AML-193 (cell line): ENCODE results near the gene CRTAC1.
"Not testable (repeated sequence)": the region's sequence is repeated elsewhere in the genome, so short reads cannot be mapped to it uniquely, and the experiment has no call there.

Source experiments
- DNase-seq, 2 experiments: peaks; one replicate each; lab custom pipeline; 2025; lab: John Stamatoyannopoulos, UW

The CRTAC1 gene

DNA sequence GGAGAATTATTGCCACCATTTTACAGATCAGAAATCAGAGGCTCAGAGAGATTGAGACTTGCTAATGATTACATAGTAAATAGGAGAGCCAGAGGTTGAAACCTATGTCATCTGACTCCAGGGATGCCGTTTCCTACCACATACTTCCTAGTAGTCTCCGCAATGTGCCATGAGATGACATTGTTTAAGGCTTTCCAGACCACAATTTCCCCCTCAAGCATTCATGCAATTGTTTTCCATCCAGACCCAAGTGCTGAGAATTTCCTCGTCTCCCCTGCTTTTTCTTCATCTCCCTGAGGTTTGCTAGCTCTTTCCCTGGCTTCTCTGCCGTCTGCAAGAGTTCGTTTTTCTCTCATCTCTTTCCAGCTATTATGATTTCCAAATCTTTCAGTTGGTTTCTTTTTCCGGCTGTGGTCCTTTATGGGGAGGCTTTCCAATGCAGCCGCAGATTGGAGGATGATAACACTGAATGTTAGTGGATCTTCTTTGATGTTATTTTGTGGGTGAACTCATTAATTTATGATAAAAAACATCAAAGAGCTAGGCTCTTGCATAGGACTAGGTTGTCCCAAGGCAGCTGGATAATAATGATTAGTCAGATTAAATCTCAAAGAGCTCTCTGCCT, 187.7 kb downstream of the CRTAC1 start:
- DNase-seq, result peak; percentile 22 to 26

DNA sequence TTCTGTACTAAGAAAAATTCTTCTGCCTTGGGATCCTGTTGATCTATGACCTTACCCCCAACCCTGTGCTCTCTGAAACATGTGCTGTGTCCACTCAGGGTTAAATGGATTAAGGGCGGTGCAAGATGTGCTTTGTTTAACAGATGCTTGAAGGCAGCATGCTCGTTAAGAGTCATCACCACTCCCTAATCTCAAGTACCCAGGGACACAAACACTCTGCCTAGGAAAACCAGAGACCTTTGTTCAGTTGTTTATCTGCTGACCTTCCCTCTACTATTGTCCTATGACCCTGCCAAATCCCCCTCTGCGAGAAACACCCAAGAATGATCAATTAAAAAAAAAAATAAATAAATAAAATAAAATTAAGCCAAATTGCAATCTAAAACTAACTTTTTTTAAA, 188.3 kb downstream of the CRTAC1 start:
- DNase-seq, result not testable (repeated sequence)

- not testable (repeated sequence) for DNase-seq
These were observed 189.3 kb downstream of the CRTAC1 start for GRCh38 chr10:97841166-97841565.

- DNase-seq, result no peak
These were observed 192.3 kb downstream of the CRTAC1 start for GRCh38 chr10:97838091-97838490.

GRCh38 chr10:97836446-97836845, 194.0 kb downstream of the CRTAC1 start:
- DNase-seq, result no peak

DNA sequence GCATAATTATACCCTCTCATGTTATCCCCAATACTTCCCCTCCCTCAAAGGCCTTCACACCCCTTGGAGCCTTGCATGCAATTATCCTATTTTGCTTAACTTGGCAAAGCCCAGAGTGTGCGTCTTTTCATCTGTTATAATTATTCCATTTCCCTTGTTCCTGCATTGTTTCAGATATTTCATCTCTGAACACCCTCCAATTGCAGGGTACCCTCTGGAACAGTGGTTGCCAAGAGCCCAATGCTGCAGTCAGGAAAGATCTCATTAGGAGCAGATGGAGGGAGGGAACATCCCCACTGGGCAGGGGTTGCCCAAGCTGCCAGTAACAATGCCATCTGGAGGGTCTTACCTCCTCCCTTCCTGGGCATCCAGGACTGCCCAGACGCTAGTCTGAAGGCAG, 199.2 kb downstream of the CRTAC1 start:
- no peak for DNase-seq

DNA sequence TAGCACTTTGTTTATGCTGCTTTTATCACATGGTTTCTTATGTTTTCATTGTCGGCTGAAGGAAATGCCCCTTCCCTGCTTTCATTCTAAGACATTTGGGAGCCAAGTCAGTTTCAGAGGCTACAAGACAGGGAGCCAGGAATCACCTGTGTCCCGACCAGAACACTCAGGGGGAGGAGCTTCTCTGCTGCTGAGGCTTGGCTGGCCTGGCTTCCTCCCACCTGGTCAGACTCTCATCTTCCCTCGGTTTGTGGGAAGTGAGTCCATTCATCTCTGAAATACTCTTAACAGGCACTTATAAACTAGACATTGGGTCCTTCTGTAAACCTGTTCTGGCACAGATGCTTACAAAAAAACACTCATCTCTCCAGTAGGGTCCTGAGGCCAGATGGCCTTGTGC, 200.4 kb downstream of the CRTAC1 start:
- DNase-seq, result no peak

GRCh38 chr10:97828721-97829120, 201.7 kb downstream of the CRTAC1 start:
- DNase-seq, result no peak

DNA sequence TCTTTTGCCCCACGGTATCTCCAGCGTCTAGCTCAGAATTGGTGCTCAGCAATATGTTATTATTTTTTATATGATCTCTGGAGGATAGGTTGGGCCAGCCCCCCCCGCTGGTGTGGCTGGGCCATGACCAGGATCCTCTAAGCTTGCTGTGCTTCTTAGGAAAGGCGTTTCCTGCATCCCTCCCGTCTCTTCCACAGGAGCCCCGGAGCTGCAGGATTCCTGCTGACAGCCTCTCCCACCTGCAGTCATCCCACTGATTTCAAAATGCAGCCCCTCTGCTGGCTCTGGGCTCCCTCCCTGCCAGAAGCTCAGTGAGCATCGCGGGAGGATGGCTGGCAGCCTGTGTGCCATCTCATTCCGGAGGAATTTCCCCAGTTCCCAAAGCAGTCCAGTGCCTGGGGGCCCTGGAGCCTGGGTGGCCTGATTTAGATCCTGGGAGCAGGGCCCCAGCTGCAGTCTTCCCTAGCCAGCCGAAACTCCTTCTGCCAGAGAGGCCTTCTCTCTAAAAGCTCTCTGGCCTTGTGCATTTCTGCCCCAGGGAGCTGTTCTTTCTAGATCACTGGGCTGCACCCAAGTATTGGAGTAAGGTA, 202.6 kb downstream of the CRTAC1 start:
- DNase-seq, result no peak

DNA sequence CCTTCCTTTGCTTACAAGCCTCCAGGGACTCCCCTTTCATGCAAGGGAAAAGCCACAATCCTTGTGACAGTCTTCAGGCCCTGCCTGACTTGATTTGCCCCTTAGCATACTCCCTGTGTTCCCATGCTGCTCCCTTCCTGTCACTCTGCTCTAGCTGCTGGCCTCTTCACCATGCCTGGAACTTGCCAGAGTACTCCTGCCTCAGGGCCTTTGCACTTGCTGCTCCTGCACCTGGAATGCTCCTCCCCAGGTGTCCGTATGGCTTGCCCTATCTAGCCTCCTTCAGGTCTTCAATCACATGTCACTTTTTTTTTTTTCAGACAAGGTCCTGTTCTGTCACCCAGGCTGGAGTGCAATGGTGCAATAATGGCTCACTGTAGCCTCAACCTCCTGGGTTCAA, 203.5 kb downstream of the CRTAC1 start:
- no peak for DNase-seq

DNA sequence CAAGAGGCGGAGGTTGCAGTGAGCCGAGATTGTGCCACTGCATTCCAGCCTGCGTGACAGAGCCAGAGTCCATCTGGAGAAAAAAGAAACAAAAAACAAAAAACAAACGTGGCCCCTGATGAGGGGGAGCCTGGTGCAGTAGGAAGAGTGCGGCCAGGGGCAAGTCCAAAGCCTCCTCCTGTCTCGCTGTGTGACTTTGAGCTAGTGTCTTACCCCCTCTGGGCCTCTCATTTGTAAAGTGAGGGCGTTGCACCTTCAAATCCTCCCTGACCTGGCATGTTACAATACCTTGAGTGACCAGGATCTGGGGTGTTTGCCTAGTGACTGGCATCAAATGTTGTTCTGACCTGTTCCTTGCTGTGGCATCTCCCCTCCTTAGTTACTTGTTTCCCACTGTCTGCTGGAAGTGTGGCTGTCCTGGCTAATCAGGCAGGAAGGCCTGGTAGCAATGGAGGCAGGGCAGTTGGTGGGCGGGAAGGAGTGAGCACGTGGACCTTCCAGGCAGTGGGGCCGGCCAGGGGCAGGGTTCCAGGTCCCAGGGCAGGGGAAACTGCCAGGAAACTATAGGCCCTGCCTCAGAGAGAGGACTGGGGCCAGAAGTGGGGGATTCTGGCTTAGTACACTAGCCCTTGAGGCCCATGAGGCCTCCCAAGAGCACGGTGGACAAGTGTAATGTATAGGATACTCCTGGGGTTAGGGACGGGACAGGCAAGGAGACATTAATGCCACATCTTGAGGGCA, 205.2 kb downstream of the CRTAC1 start:
- no peak for DNase-seq

DNA sequence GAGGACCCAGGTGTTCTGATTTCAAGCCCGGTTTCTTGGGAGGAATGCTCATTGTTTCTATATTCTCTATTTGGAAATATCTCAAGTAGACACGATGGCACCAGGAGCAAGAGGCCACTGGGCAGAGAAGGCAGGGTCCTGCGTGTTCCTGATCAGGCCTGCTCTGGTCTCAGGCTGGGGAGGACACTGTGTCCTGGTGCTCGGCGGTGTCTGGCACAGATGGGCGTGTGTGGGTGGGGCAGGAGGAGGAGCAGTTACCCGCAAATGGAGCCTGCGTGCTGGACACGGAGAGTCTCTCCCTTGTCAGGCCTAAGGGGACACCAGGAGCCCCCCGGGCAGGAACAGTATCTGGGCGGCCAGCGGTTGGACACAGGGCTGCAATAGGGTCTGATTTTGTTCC, 206.7 kb downstream of the CRTAC1 start:
- DNase-seq, result no peak

- no peak for DNase-seq
These were observed 208.1 kb downstream of the CRTAC1 start for GRCh38 chr10:97822261-97822687.

DNA sequence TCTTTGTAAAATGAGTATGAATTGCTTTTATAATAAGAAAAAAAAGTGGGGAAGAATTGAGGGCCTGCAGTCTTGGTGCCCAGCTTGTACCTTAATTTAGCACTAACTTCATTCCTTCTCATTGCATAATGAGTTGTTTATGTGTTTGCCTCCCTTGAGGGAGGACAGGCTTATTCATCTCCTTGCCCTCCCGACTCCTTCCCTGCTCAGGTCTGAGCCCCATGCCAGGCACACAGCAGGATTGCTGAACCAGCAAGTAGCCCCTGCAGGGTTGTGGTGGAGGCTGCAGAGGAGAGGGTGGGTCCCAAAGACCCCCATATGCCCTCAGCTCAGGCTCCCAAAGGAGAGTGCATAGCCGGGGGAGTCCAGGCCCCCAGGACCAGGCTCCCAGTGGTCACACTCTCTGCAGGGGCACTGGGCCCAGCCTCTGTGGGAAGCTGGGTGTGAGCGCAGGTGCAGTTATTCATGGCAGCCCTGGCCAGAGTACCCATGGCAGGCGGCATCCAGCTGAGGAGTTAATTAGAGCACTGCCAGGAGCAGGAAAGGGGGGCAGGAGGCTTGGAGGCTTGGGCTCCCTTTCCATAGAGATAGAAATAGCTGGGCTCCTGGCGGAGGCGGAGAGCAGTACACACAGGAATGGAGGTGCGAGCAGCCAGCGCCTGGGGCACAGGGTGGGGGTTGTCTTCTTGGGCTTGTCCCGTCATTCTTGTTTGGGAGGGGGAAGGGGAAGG, 208.9 kb downstream of the CRTAC1 start:
- DNase-seq, result no peak

GRCh38 chr10:97820096-97820704, 210.2 kb downstream of the CRTAC1 start:
- no peak for DNase-seq

- no peak for DNase-seq
These were observed 211.8 kb downstream of the CRTAC1 start for GRCh38 chr10:97818572-97818971.

GRCh38 chr10:97816609-97817008, 213.8 kb downstream of the CRTAC1 start:
- no peak for DNase-seq
